Activated CD4-positive, alpha-beta T cell treated with anti-CD3 and anti-CD28 coated beads, Interleukin-2, amount 50 U/mL, for 16 hours (primary cell): ENCODE results near the gene ANP32A.
A peak's percentile ranks its signal among the peaks of the same experiment; 100 is the strongest.

ENCODE experiments used
- DNase-seq: peaks from one replicate; pipeline ENCODE4 v3.0.0-alpha.2; 2020

ANP32A gene

GRCh38 chr15:68797599-68798345 lies 22.9 kb downstream of the ANP32A start:
- peak; percentile 45 for DNase-seq

- peak; percentile 82 for DNase-seq
Measured at GRCh38 chr15:68797191-68797590, 23.5 kb downstream of the ANP32A start.

GRCh38 chr15:68796576-68796975 lies 24.1 kb downstream of the ANP32A start:
- DNase-seq = no peak

- DNase-seq = peak; percentile 70
Measured at GRCh38 chr15:68795298-68795848, 25.3 kb downstream of the ANP32A start.

- no peak for DNase-seq
Measured at GRCh38 chr15:68794863-68795262, 25.8 kb downstream of the ANP32A start.

GRCh38 chr15:68794307-68794706 lies 26.4 kb downstream of the ANP32A start:
- DNase-seq = no peak

GRCh38 chr15:68793776-68794175 lies 26.9 kb downstream of the ANP32A start:
- DNase-seq = no peak

- no peak for DNase-seq
Measured at GRCh38 chr15:68792901-68793766, 27.6 kb downstream of the ANP32A start.

- DNase-seq = peak; percentile 73
Measured at GRCh38 chr15:68791431-68792283, 29.0 kb downstream of the ANP32A start.

- no peak for DNase-seq
Measured at GRCh38 chr15:68790910-68791309, 29.8 kb downstream of the ANP32A start.

GRCh38 chr15:68790242-68790575 lies 30.5 kb downstream of the ANP32A start:
- no peak for DNase-seq

- no peak for DNase-seq
Measured at GRCh38 chr15:68789534-68790241, 31.0 kb downstream of the ANP32A start.

- no peak for DNase-seq
Measured at GRCh38 chr15:68789091-68789490, 31.6 kb downstream of the ANP32A start.

GRCh38 chr15:68788264-68788624 lies 32.5 kb downstream of the ANP32A start:
- DNase-seq = no peak

- DNase-seq = no peak
Measured at GRCh38 chr15:68787609-68788263, 33.0 kb downstream of the ANP32A start.

- DNase-seq = no peak
Measured at GRCh38 chr15:68786753-68787152, 33.9 kb downstream of the ANP32A start.

GRCh38 chr15:68785541-68785940 lies 35.2 kb downstream of the ANP32A start:
- no peak for DNase-seq

- DNase-seq = no peak
Measured at GRCh38 chr15:68784206-68784605, 36.5 kb downstream of the ANP32A start.

- DNase-seq = peak; percentile 40
Measured at GRCh38 chr15:68783226-68784058, 37.3 kb downstream of the ANP32A start.

GRCh38 chr15:68782589-68783161 lies 38.0 kb downstream of the ANP32A start:
- no peak for DNase-seq
